ENCODE data around the gene PROB1. TPM values are rescaled to one million over a fixed set of nuclear protein-coding genes. Genes with fewer than 3 reads are reported as not detected.

The PROB1 gene
- total and polyA plus RNA-seq, 2 of the 8 experiments (the other 6 are each of a cell fraction or from before 2014, with no cell fraction given), result 0.89 to 3.1 TPM

DNA sequence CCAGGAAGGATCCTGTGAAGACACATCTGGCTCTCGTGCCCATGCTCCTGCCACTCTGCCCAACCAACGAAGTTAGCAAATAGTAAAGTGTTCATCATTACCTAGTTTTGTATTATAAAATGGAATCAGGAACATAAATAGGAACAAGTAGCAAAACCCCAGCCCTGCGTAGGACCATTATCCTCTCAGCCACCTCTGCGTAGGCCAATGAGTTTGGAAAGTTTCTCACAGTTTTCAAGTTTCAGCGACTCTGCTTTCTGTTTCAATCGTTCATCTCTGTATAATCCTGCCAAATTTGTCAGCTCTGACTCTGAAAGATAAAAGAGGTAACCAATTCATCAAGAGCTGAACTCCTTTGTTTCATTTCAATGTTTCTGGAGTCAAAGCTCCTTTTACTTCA lies 19.1 kb upstream of the PROB1 start (continued):
- TF ChIP-seq, protein P1, sequence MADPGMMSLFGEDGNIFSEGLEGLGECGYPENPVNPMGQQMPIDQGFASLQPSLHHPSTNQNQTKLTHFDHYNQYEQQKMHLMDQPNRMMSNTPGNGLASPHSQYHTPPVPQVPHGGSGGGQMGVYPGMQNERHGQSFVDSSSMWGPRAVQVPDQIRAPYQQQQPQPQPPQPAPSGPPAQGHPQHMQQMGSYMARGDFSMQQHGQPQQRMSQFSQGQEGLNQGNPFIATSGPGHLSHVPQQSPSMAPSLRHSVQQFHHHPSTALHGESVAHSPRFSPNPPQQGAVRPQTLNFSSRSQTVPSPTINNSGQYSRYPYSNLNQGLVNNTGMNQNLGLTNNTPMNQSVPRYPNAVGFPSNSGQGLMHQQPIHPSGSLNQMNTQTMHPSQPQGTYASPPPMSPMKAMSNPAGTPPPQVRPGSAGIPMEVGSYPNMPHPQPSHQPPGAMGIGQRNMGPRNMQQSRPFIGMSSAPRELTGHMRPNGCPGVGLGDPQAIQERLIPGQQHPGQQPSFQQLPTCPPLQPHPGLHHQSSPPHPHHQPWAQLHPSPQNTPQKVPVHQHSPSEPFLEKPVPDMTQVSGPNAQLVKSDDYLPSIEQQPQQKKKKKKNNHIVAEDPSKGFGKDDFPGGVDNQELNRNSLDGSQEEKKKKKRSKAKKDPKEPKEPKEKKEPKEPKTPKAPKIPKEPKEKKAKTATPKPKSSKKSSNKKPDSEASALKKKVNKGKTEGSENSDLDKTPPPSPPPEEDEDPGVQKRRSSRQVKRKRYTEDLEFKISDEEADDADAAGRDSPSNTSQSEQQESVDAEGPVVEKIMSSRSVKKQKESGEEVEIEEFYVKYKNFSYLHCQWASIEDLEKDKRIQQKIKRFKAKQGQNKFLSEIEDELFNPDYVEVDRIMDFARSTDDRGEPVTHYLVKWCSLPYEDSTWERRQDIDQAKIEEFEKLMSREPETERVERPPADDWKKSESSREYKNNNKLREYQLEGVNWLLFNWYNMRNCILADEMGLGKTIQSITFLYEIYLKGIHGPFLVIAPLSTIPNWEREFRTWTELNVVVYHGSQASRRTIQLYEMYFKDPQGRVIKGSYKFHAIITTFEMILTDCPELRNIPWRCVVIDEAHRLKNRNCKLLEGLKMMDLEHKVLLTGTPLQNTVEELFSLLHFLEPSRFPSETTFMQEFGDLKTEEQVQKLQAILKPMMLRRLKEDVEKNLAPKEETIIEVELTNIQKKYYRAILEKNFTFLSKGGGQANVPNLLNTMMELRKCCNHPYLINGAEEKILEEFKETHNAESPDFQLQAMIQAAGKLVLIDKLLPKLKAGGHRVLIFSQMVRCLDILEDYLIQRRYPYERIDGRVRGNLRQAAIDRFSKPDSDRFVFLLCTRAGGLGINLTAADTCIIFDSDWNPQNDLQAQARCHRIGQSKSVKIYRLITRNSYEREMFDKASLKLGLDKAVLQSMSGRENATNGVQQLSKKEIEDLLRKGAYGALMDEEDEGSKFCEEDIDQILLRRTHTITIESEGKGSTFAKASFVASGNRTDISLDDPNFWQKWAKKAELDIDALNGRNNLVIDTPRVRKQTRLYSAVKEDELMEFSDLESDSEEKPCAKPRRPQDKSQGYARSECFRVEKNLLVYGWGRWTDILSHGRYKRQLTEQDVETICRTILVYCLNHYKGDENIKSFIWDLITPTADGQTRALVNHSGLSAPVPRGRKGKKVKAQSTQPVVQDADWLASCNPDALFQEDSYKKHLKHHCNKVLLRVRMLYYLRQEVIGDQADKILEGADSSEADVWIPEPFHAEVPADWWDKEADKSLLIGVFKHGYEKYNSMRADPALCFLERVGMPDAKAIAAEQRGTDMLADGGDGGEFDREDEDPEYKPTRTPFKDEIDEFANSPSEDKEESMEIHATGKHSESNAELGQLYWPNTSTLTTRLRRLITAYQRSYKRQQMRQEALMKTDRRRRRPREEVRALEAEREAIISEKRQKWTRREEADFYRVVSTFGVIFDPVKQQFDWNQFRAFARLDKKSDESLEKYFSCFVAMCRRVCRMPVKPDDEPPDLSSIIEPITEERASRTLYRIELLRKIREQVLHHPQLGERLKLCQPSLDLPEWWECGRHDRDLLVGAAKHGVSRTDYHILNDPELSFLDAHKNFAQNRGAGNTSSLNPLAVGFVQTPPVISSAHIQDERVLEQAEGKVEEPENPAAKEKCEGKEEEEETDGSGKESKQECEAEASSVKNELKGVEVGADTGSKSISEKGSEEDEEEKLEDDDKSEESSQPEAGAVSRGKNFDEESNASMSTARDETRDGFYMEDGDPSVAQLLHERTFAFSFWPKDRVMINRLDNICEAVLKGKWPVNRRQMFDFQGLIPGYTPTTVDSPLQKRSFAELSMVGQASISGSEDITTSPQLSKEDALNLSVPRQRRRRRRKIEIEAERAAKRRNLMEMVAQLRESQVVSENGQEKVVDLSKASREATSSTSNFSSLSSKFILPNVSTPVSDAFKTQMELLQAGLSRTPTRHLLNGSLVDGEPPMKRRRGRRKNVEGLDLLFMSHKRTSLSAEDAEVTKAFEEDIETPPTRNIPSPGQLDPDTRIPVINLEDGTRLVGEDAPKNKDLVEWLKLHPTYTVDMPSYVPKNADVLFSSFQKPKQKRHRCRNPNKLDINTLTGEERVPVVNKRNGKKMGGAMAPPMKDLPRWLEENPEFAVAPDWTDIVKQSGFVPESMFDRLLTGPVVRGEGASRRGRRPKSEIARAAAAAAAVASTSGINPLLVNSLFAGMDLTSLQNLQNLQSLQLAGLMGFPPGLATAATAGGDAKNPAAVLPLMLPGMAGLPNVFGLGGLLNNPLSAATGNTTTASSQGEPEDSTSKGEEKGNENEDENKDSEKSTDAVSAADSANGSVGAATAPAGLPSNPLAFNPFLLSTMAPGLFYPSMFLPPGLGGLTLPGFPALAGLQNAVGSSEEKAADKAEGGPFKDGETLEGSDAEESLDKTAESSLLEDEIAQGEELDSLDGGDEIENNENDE (IDR thresholded peaks at IDR 0.05; ENCODE audit: insufficient replicate concordance, low read length), result no peak
- TF ChIP-seq BCL11A (IDR thresholded peaks at IDR 0.05; ENCODE audit: low read depth in 2 of 2, low read length in 2 of 2) (no peak), GABPA (IDR thresholded peaks at IDR 0.05; ENCODE audit: borderline replicate concordance, insufficient read depth, low read length) (no peak), PHF8 (conservative IDR thresholded peaks at IDR 0.05; ENCODE audit: low read depth, low read length) (no peak)
